Trophoblast cell (in vitro differentiated cells and primary cell): ENCODE measurements around the gene ADCY2.

Experiments used
- DNase-seq, 2 donors: peaks; one replicate each; pipeline ENCODE4 v3.0.0-alpha.2; 2016
- H2AFZ ChIP-seq: 2 replicates; pipeline ENCODE4 v1.6.1; 2013; ENCODE audit warnings: low read length, moderate library complexity, mild to moderate bottlenecking; ENCODE audit not compliant: insufficient read depth, poor library complexity
- H2AK5ac ChIP-seq: 2 replicates; pipeline ENCODE4 v1.6.1; 2013; ENCODE audit warnings: mild to moderate bottlenecking, low read length
- H2BK120ac ChIP-seq: 2 replicates; pipeline ENCODE4 v1.6.1; 2013; ENCODE audit warnings: low read length, mild to moderate bottlenecking, moderate library complexity; ENCODE audit not compliant: insufficient read depth, poor library complexity
- H2BK12ac ChIP-seq: 2 replicates; pipeline ENCODE4 v1.6.1; 2013; ENCODE audit warnings: mild to moderate bottlenecking, low read length, moderate library complexity
- H2BK5ac ChIP-seq: 2 replicates; pipeline ENCODE4 v1.6.1; 2013; ENCODE audit warnings: low read length, low read depth, moderate library complexity, mild to moderate bottlenecking; ENCODE audit not compliant: poor library complexity
- H3K14ac ChIP-seq: 2 replicates; pipeline ENCODE4 v1.6.1; 2013; ENCODE audit warnings: mild to moderate bottlenecking, low read length
- H3K18ac ChIP-seq: 2 replicates; pipeline ENCODE4 v1.6.1; 2013; ENCODE audit warnings: mild to moderate bottlenecking, low read length
- H3K23ac ChIP-seq: 2 replicates; pipeline ENCODE4 v1.6.1; 2013; ENCODE audit warnings: low read length
- H3K27ac ChIP-seq: 2 replicates; pipeline ENCODE4 v1.5.1; 2013; ENCODE audit warnings: low read depth, mild to moderate bottlenecking, inconsistent platforms, low read length, moderate library complexity
- H3K27me3 ChIP-seq: 2 replicates; pipeline ENCODE4 v1.6.1; 2013; ENCODE audit warnings: inconsistent platforms, mild to moderate bottlenecking, low read length, moderate library complexity; ENCODE audit not compliant: insufficient read depth
- H3K36me3 ChIP-seq, 2 experiments: 1 replicate in 1 of 2; 2 replicates in 1 of 2; pipeline ENCODE4 v1.6.1; 2013; ENCODE audit warnings: low read length in 2 of 2, mild to moderate bottlenecking in 2 of 2, moderate library complexity in 1 of 2; ENCODE audit not compliant: insufficient read depth in 2 of 2, control insufficient read depth in 1 of 2
- H3K4ac ChIP-seq: 2 replicates; pipeline ENCODE4 v1.6.1; 2013; ENCODE audit warnings: low read depth, mild to moderate bottlenecking, low read length, moderate library complexity
- H3K4me1 ChIP-seq, 2 experiments: 1 replicate in 1 of 2; 2 replicates in 1 of 2; pipeline ENCODE4 v1.6.1; 2013; ENCODE audit warnings: low read length in 2 of 2, mild to moderate bottlenecking in 2 of 2, moderate library complexity in 1 of 2; ENCODE audit not compliant: insufficient read depth in 2 of 2, control insufficient read depth in 1 of 2
- H3K4me2 ChIP-seq: 2 replicates; pipeline ENCODE4 v1.6.1; 2013; ENCODE audit warnings: inconsistent platforms, mild to moderate bottlenecking, low read length, moderate library complexity
- H3K4me3 ChIP-seq: 2 replicates; pipeline ENCODE4 v1.5.1; 2013; ENCODE audit warnings: mild to moderate bottlenecking, low read depth, low read length, inconsistent platforms
- H3K79me1 ChIP-seq: one replicate; pipeline ENCODE4 v1.6.1; 2013; ENCODE audit warnings: low read length
- H3K79me2 ChIP-seq: 2 replicates; pipeline ENCODE4 v1.6.1; 2013; ENCODE audit warnings: low read length, mild to moderate bottlenecking; ENCODE audit not compliant: control insufficient read depth, insufficient read depth, poor library complexity
- H3K9ac ChIP-seq: 2 replicates; pipeline ENCODE4 v1.6.1; 2013; ENCODE audit warnings: mild to moderate bottlenecking, low read length
- H3K9me3 ChIP-seq: 2 replicates; pipeline ENCODE4 v1.6.1; 2013; ENCODE audit warnings: low read depth, mild to moderate bottlenecking, control low read depth, inconsistent platforms, low read length; ENCODE audit not compliant: insufficient read depth
- H4K12ac ChIP-seq: 2 replicates; pipeline ENCODE4 v1.6.1; 2013; ENCODE audit warnings: low read depth, mild to moderate bottlenecking, low read length, moderate library complexity
- H4K8ac ChIP-seq: 2 replicates; pipeline ENCODE4 v1.6.1; 2013; ENCODE audit warnings: low read depth, mild to moderate bottlenecking, low read length, moderate library complexity
- H4K91ac ChIP-seq: one replicate; pipeline ENCODE4 v1.6.1; 2013; ENCODE audit warnings: low read depth, mild to moderate bottlenecking, low read length, moderate library complexity
- WGBS: extraction: QIAGEN DNeasy Blood & Tissue Kit; methylation state at CpG from one replicate; pipeline ENCODE4 v1.1.7; 2013; ENCODE audit warnings: missing lambda C conversion rate; ENCODE audit not compliant: insufficient read length, insufficient coverage; ENCODE audit errors: extremely low coverage; 5-methylcytosine and 5-hydroxymethylcytosine counted together

ADCY2 gene

GRCh38 chr5:7534505-7534904 is 138.6 kb downstream of the ADCY2 start:
- H3K4me1 ChIP-seq = peaks cover 2 to 4% of the 10 kb centered on the region in 2 experiments
- no peaks in the 10 kb centered on the region for H3K27me3 ChIP-seq
- H3K79me1 ChIP-seq = no peaks in the 10 kb centered on the region
- no peak overlapping the region for H3K18ac ChIP-seq
- no peaks in the 10 kb centered on the region for H3K36me3 ChIP-seq
- no peak overlapping the region for H3K27ac ChIP-seq
- H4K8ac ChIP-seq = no peak overlapping the region
- H4K12ac ChIP-seq = no peak overlapping the region
- no peak overlapping the region for H2BK12ac ChIP-seq
- DNase-seq = peak in 1 of 2 donors; percentile 61
- no peak overlapping the region for H3K14ac ChIP-seq
- no peak overlapping the region for H2AFZ ChIP-seq
- H3K9me3 ChIP-seq = no peaks in the 10 kb centered on the region
- H3K4me2 ChIP-seq = no peak overlapping the region
- no peak overlapping the region for H3K4ac ChIP-seq
- no peak overlapping the region for H2BK5ac ChIP-seq
- H2AK5ac ChIP-seq = no peak overlapping the region
- no peaks in the 10 kb centered on the region for H3K79me2 ChIP-seq
- WGBS = no CpG with 5 or more reads among the region's 3 CpGs
- no peak overlapping the region for H2BK120ac ChIP-seq
- H3K9ac ChIP-seq = no peak overlapping the region
- H4K91ac ChIP-seq = no peak overlapping the region
- no peak overlapping the region for H3K4me3 ChIP-seq
- H3K23ac ChIP-seq = no peak overlapping the region

GRCh38 chr5:7537573-7537972 is 141.6 kb downstream of the ADCY2 start:
- H3K23ac ChIP-seq = no peak overlapping the region
- H3K4me2 ChIP-seq = no peak overlapping the region
- no peak overlapping the region for H3K18ac ChIP-seq
- H3K36me3 ChIP-seq = no peaks in the 10 kb centered on the region
- no peaks in the 10 kb centered on the region for H3K79me1 ChIP-seq
- no CpG with 5 or more reads among the region's 2 CpGs for WGBS
- H3K9ac ChIP-seq = no peak overlapping the region
- no peak overlapping the region for H4K8ac ChIP-seq
- no peak overlapping the region for H3K4ac ChIP-seq
- H3K9me3 ChIP-seq = no peaks in the 10 kb centered on the region
- H2AK5ac ChIP-seq = no peak overlapping the region
- H3K4me1 ChIP-seq = peaks cover 0 to 4% of the 10 kb centered on the region in 2 experiments
- H3K4me3 ChIP-seq = no peak overlapping the region
- no peak overlapping the region for H2BK120ac ChIP-seq
- no peak overlapping the region for H2BK12ac ChIP-seq
- no peaks in the 10 kb centered on the region for H3K79me2 ChIP-seq
- no peak overlapping the region for H2AFZ ChIP-seq
- no peak overlapping the region for H4K12ac ChIP-seq
- no peak for DNase-seq
- H3K27me3 ChIP-seq = no peaks in the 10 kb centered on the region
- H2BK5ac ChIP-seq = no peak overlapping the region
- no peak overlapping the region for H3K14ac ChIP-seq
- H4K91ac ChIP-seq = no peak overlapping the region
- no peak overlapping the region for H3K27ac ChIP-seq

DNA sequence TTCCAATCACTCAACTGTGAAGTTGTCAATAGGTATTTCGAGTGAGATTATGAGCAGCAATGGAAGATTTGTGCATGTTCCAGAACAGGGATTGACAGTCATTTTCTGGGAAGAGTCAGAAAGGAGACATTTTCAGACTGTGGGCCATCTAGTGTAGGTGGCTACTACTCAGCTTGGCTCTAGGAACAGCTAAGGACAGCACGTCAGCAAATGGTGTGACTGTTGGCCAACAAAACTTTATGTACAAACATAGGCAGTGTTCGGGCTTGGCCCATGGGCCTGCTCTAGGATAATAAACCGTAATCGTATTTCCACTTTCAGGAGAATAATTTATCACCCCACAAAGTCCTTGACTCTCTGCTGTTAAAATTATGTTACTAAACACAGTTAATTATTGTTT is 143.6 kb downstream of the ADCY2 start:
- no peaks in the 10 kb centered on the region for H3K27me3 ChIP-seq
- no peak overlapping the region for H4K8ac ChIP-seq
- DNase-seq = no peak
- no peak overlapping the region for H3K9ac ChIP-seq
- H3K79me1 ChIP-seq = no peaks in the 10 kb centered on the region
- WGBS = no CpG with 5 or more reads among the region's 5 CpGs
- H2BK120ac ChIP-seq = no peak overlapping the region
- H3K79me2 ChIP-seq = no peaks in the 10 kb centered on the region
- no peak overlapping the region for H2BK12ac ChIP-seq
- no peak overlapping the region for H2AK5ac ChIP-seq
- no peak overlapping the region for H3K4ac ChIP-seq
- H3K4me1 ChIP-seq = no peaks in the 10 kb centered on the region
- no peak overlapping the region for H4K12ac ChIP-seq
- no peak overlapping the region for H3K14ac ChIP-seq
- no peak overlapping the region for H3K4me3 ChIP-seq
- no peak overlapping the region for H2AFZ ChIP-seq
- H3K9me3 ChIP-seq = no peaks in the 10 kb centered on the region
- no peak overlapping the region for H3K27ac ChIP-seq
- no peak overlapping the region for H3K18ac ChIP-seq
- no peak overlapping the region for H4K91ac ChIP-seq
- no peak overlapping the region for H2BK5ac ChIP-seq
- H3K4me2 ChIP-seq = no peak overlapping the region
- H3K23ac ChIP-seq = no peak overlapping the region
- no peaks in the 10 kb centered on the region for H3K36me3 ChIP-seq

- H2BK12ac ChIP-seq = no peak overlapping the region
- no peaks in the 10 kb centered on the region for H3K27me3 ChIP-seq
- no peak overlapping the region for H2BK120ac ChIP-seq
- no peaks in the 10 kb centered on the region for H3K36me3 ChIP-seq
- no peak overlapping the region for H3K4ac ChIP-seq
- H3K4me1 ChIP-seq = no peaks in the 10 kb centered on the region
- H3K23ac ChIP-seq = no peak overlapping the region
- no peaks in the 10 kb centered on the region for H3K79me1 ChIP-seq
- no peak overlapping the region for H4K12ac ChIP-seq
- DNase-seq = no peak
- H3K4me3 ChIP-seq = no peak overlapping the region
- H3K9me3 ChIP-seq = peaks cover 1% of the 10 kb centered on the region
- no peak overlapping the region for H4K91ac ChIP-seq
- no peaks in the 10 kb centered on the region for H3K79me2 ChIP-seq
- no peak overlapping the region for H2AFZ ChIP-seq
- no peak overlapping the region for H3K27ac ChIP-seq
- no peak overlapping the region for H2BK5ac ChIP-seq
- no peak overlapping the region for H3K14ac ChIP-seq
- H2AK5ac ChIP-seq = no peak overlapping the region
- WGBS = no CpG with 5 or more reads among the region's 9 CpGs
- H3K9ac ChIP-seq = no peak overlapping the region
- H4K8ac ChIP-seq = no peak overlapping the region
- no peak overlapping the region for H3K18ac ChIP-seq
- no peak overlapping the region for H3K4me2 ChIP-seq
Measured at GRCh38 chr5:7540736-7541485, 145.0 kb downstream of the ADCY2 start.
